HEK293 (cell line): ENCODE measurements around the gene FGB.
A peak's percentile ranks its signal among the peaks of the same experiment; 100 is the strongest.

ENCODE experiments used
- CTCF ChIA-PET: fragments of 350-600 bp; formaldehyde crosslinking; extraction: SDS; loops from one replicate; lab custom pipeline; 2021; ENCODE audit warnings: antibody characterized with exemption; lab: Yijun Ruan, JAX
- POLR2A ChIA-PET: fragments of 300-600 bp; formaldehyde crosslinking; extraction: SDS; loops from one replicate; lab custom pipeline; 2020; ENCODE audit warnings: antibody characterized with exemption, inconsistent platforms; lab: Yijun Ruan, JAX
- H3K27ac ChIP-seq: fragments of 200-500 bp; sonication (Bioruptor generic); 2 replicates; pipeline ENCODE4 v1.5.1; 2014; ENCODE audit warnings: low read depth, low read length, control low read depth, inconsistent platforms; ENCODE audit errors: extremely low read depth
- H3K36me3 ChIP-seq, 2 experiments: fragments of 200-500 bp in 1 of 2; sonication (Bioruptor generic) in 1 of 2; 1 replicate in 1 of 2; 2 replicates in 1 of 2; pipeline ENCODE4 v1.5.1; 2014 to 2017; ENCODE audit warnings: inconsistent platforms in 2 of 2, low read length in 2 of 2; ENCODE audit not compliant: control insufficient read depth in 2 of 2, insufficient read depth in 1 of 2
- H3K4me1 ChIP-seq: fragments of 200-500 bp; sonication (Bioruptor generic); 2 replicates; pipeline ENCODE4 v1.5.1; 2014; ENCODE audit warnings: mild to moderate bottlenecking, low read length, inconsistent platforms; ENCODE audit not compliant: control insufficient read depth, insufficient read depth
- H3K4me3 ChIP-seq: 2 replicates; pipeline ENCODE4 v1.5.1; 2011; ENCODE audit warnings: low read depth, mild to moderate bottlenecking, control low read depth, low read length, moderate library complexity
- H3K9me3 ChIP-seq: fragments of 200-500 bp; sonication (Bioruptor generic); 2 replicates; pipeline ENCODE4 v1.5.1; 2014; ENCODE audit warnings: low read depth, low read length, inconsistent platforms; ENCODE audit not compliant: control insufficient read depth, insufficient read depth
- GLIS2 ChIP-seq: fragments of 450-650 bp; formaldehyde crosslinking; IDR thresholded peaks from 2 replicates; pipeline ENCODE4 v1.5.1; 2016; ENCODE audit warnings: missing biosample characterization, missing genetic modification characterization
- HOXC10 ChIP-seq: sonication (generic); formaldehyde crosslinking; IDR thresholded peaks from 2 replicates; pipeline ENCODE4 v1.8.1; 2023; ENCODE audit warnings: mild to moderate bottlenecking, missing genetic modification reagents
- MZF1 ChIP-seq: fragments of 450-650 bp; formaldehyde crosslinking; IDR thresholded peaks from 2 replicates; pipeline ENCODE4 v1.5.1; 2017; ENCODE audit warnings: missing biosample characterization, missing genetic modification characterization, borderline replicate concordance
- OVOL3 ChIP-seq: fragments of 450-650 bp; formaldehyde crosslinking; IDR thresholded peaks from 2 replicates; pipeline ENCODE4 v1.5.1; 2016; ENCODE audit warnings: missing biosample characterization, missing genetic modification characterization
- SALL2 ChIP-seq: fragments of 450-650 bp; formaldehyde crosslinking; IDR thresholded peaks from 2 replicates; pipeline ENCODE4 v1.5.0; 2017; ENCODE audit warnings: missing biosample characterization, mild to moderate bottlenecking, missing genetic modification characterization, borderline replicate concordance
- SP2 ChIP-seq: fragments of 450-650 bp; formaldehyde crosslinking; IDR thresholded peaks from 2 replicates; pipeline ENCODE4 v1.5.1; 2016; ENCODE audit warnings: missing biosample characterization, missing genetic modification characterization
- SP3 ChIP-seq: fragments of 450-650 bp; formaldehyde crosslinking; IDR thresholded peaks from 2 replicates; pipeline ENCODE4 v1.5.1; 2016; ENCODE audit warnings: missing biosample characterization, missing genetic modification characterization
- ZBTB21 ChIP-seq: fragments of 450-650 bp; formaldehyde crosslinking; IDR thresholded peaks from 2 replicates; pipeline ENCODE4 v1.5.1; 2017; ENCODE audit warnings: missing biosample characterization, missing genetic modification characterization
- ZBTB48 ChIP-seq: fragments of 450-650 bp; formaldehyde crosslinking; IDR thresholded peaks from 2 replicates; pipeline ENCODE4 v1.5.1; 2016; ENCODE audit warnings: missing biosample characterization, missing genetic modification characterization
- ZBTB7A ChIP-seq: fragments of 450-650 bp; formaldehyde crosslinking; IDR thresholded peaks from 2 replicates; pipeline ENCODE4 v1.5.1; 2016; ENCODE audit warnings: low read depth, missing biosample characterization, missing genetic modification characterization
- ZFP41 ChIP-seq: fragments of 450-650 bp; formaldehyde crosslinking; IDR thresholded peaks from 2 replicates; pipeline ENCODE4 v1.5.1; 2016; ENCODE audit warnings: missing biosample characterization, missing genetic modification characterization, borderline replicate concordance
- ZFP69B ChIP-seq: fragments of 450-650 bp; formaldehyde crosslinking; IDR thresholded peaks from 2 replicates; pipeline ENCODE4 v1.5.1; 2016; ENCODE audit warnings: missing biosample characterization, missing genetic modification characterization
- ZNF10 ChIP-seq: fragments of 450-650 bp; formaldehyde crosslinking; IDR thresholded peaks from 2 replicates; pipeline ENCODE4 v1.5.1; 2017; ENCODE audit warnings: missing biosample characterization, missing genetic modification characterization
- ZNF292 ChIP-seq: fragments of 450-650 bp; formaldehyde crosslinking; IDR thresholded peaks from 2 replicates; pipeline ENCODE4 v1.5.1; 2016; ENCODE audit warnings: low read depth, missing biosample characterization, missing genetic modification characterization, borderline replicate concordance
- ZNF341 ChIP-seq: fragments of 450-650 bp; formaldehyde crosslinking; IDR thresholded peaks from 2 replicates; pipeline ENCODE4; 2016; ENCODE audit warnings: low read depth, missing biosample characterization, missing genetic modification characterization
- ZNF350 ChIP-seq: fragments of 450-650 bp; formaldehyde crosslinking; IDR thresholded peaks from 2 replicates; pipeline ENCODE4 v1.5.0; 2017; ENCODE audit warnings: missing biosample characterization, mild to moderate bottlenecking, missing genetic modification characterization
- ZNF426 ChIP-seq: fragments of 450-650 bp; formaldehyde crosslinking; IDR thresholded peaks from 2 replicates; pipeline ENCODE4 v1.5.1; 2017; ENCODE audit warnings: missing biosample characterization, missing genetic modification characterization, mild to moderate bottlenecking, inconsistent platforms, moderate library complexity
- ZNF501 ChIP-seq: fragments of 450-650 bp; formaldehyde crosslinking; IDR thresholded peaks from 2 replicates; pipeline ENCODE4 v1.5.1; 2016; ENCODE audit warnings: missing biosample characterization, missing genetic modification characterization
- ZNF530 ChIP-seq: fragments of 450-650 bp; formaldehyde crosslinking; IDR thresholded peaks from 2 replicates; pipeline ENCODE4 v1.5.1; 2016; ENCODE audit warnings: low read depth, missing biosample characterization, missing genetic modification characterization
- ZNF549 ChIP-seq: fragments of 450-650 bp; IDR thresholded peaks from 2 replicates; pipeline ENCODE4 v1.5.1; 2018; ENCODE audit warnings: missing biosample characterization, missing genetic modification characterization, mild to moderate bottlenecking, inconsistent platforms, moderate library complexity
- ZNF600 ChIP-seq: fragments of 450-650 bp; formaldehyde crosslinking; IDR thresholded peaks from 2 replicates; pipeline ENCODE4 v1.5.1; 2016; ENCODE audit warnings: missing biosample characterization, missing genetic modification characterization
- ZNF623 ChIP-seq: fragments of 450-650 bp; formaldehyde crosslinking; IDR thresholded peaks from 2 replicates; pipeline ENCODE4 v1.5.1; 2016; ENCODE audit warnings: missing biosample characterization, missing genetic modification characterization
- ZNF654 ChIP-seq: fragments of 450-650 bp; formaldehyde crosslinking; IDR thresholded peaks from 2 replicates; pipeline ENCODE4 v1.5.1; 2016; ENCODE audit warnings: low read depth, missing biosample characterization, missing genetic modification characterization
- ZNF670 ChIP-seq: fragments of 450-650 bp; formaldehyde crosslinking; IDR thresholded peaks from 2 replicates; pipeline ENCODE4 v1.5.1; 2016; ENCODE audit warnings: missing biosample characterization, missing genetic modification characterization, low read depth
- ZNF791 ChIP-seq: fragments of 450-650 bp; formaldehyde crosslinking; IDR thresholded peaks from 2 replicates; pipeline ENCODE4 v1.5.1; 2016; ENCODE audit warnings: missing biosample characterization, missing genetic modification characterization
- ZNF792 ChIP-seq: fragments of 450-650 bp; formaldehyde crosslinking; IDR thresholded peaks from 2 replicates; pipeline ENCODE4 v1.5.1; 2016; ENCODE audit warnings: missing biosample characterization, missing genetic modification characterization
- ZSCAN23 ChIP-seq: fragments of 450-650 bp; formaldehyde crosslinking; IDR thresholded peaks from 2 replicates; pipeline ENCODE4 v1.5.1; 2016; ENCODE audit warnings: missing biosample characterization, missing genetic modification characterization
- TF ChIP-seq, protein P1 (sequence below): fragments of 450-650 bp; formaldehyde crosslinking; IDR thresholded peaks from 2 replicates; pipeline ENCODE4 v1.5.1; 2016; ENCODE audit warnings: missing biosample characterization, missing genetic modification characterization
- TF ChIP-seq, protein P2 (sequence below): fragments of 450-650 bp; formaldehyde crosslinking; IDR thresholded peaks from 2 replicates; pipeline ENCODE4 v1.5.1; 2016; ENCODE audit warnings: missing biosample characterization, missing genetic modification characterization

FGB gene

DNA sequence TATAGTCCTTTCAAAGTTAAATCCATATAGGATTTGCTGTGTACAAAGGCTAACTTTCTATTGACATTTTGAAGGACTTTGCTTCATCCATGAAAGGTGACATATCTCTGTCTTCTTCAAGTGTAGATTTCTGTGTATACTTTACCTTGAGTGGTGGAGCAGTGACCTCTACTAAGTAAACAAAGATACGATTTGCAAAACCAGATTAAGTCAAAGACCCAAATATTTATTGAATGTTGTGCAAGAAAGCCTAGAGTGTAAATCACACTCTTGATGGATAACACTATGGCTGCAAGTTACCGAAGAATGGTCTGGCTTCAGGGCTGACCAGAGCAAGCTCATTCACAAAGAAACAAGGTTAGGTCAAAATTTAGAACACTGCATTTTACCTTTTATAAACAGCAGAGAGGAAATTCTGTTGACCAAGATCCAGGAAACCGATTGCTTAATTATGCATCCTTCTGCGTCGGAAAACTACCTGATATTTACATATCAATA is 55.1 kb downstream of the FGB start:
- no peak overlapping the region for H3K27ac ChIP-seq
- no peaks in the 10 kb centered on the region for H3K9me3 ChIP-seq
- ChIA-PET CTCF (interaction anchor here (0.7 to 20.9 kb wide), 6 partner anchors 12 to 114 kb away, joined by 3 to 429 read pairs (median 5); partner anchors contain the start of genes FGB and PLRG1), POLR2A (no interaction called here)
- TF ChIP-seq HOXC10 (CRISPR knock-in tag) (no peak), ZBTB7A (tag by site-specific recombination) (no peak), ZNF501 (tag by site-specific recombination) (no peak), ZNF792 (tag by site-specific recombination) (no peak), ZBTB48 (tag by site-specific recombination) (no peak), ZNF292 (tag by site-specific recombination) (no peak), GLIS2 (no peak), SP2 (tag by site-specific recombination) (no peak), ZNF341 (no peak), ZNF791 (tag by site-specific recombination) (no peak), ZNF600 (no peak), ZNF426 (no peak), OVOL3 (tag by site-specific recombination) (no peak), ZFP41 (no peak), ZNF670 (tag by site-specific recombination) (no peak)
- TF ChIP-seq, protein P1, sequence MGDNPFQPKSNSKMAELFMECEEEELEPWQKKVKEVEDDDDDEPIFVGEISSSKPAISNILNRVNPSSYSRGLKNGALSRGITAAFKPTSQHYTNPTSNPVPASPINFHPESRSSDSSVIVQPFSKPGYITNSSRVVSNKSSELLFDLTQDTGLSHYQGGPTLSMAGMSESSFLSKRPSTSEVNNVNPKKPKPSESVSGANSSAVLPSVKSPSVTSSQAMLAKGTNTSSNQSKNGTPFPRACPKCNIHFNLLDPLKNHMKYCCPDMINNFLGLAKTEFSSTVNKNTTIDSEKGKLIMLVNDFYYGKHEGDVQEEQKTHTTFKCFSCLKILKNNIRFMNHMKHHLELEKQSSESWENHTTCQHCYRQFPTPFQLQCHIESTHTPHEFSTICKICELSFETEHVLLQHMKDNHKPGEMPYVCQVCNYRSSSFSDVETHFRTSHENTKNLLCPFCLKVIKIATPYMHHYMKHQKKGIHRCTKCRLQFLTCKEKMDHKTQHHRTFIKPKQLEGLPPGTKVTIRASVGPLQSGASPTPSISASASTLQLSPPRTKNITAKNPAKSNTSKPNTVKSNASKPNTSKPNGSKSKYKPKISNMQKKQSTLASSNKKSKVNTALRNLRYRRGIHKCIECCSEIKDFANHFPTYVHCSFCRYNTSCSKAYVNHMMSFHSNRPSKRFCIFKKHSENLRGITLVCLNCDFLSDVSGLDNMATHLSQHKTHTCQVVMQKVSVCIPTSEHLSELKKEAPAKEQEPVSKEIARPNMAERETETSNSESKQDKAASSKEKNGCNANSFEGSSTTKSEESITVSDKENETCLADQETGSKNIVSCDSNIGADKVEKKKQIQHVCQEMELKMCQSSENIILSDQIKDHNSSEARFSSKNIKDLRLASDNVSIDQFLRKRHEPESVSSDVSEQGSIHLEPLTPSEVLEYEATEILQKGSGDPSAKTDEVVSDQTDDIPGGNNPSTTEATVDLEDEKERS (tag by site-specific recombination): no peak
- TF ChIP-seq, all 188 proteins: peak for 0
- no peak overlapping the region for H3K4me3 ChIP-seq
- H3K4me1 ChIP-seq: no peaks in the 10 kb centered on the region
- H3K36me3 ChIP-seq: no peaks in the 10 kb centered on the region

DNA sequence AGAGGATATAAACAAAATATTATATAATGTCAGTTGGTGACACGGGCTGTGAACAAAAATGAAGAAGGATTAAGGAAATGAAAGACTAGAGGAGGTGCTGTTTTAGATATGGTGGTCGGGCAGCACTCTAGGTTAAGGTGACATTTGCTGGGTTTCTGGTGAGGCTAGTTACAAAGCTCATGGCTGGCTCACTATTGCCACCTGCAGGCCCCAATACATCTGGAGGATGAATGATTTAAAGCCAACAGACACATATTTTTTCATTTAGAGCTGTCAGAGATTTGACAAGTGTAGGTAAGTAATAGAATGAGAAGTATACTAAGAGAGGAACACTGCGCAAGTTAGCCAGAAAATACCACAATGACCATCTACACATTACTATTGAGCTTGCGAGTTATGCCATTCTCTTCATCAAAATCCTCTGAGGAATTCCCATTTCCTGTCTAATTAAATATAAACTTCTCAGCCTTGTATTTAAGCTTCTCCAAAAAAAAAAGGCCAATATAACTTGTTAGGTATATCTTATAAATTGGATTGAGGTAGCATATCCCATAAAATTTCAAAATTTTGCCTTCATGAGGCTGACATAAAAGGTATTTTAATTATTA is 56.0 kb downstream of the FGB start:
- no peak for TF ChIP-seq ZNF791 (tag by site-specific recombination)
- no peak for TF ChIP-seq ZSCAN23
- TF ChIP-seq ZNF654 (tag by site-specific recombination): peak; percentile 51
- TF ChIP-seq ZNF549 (tag by site-specific recombination): no peak
- TF ChIP-seq, all 188 proteins: peak for 1
- Histone ChIP-seq H3K9me3 (no peaks in the 10 kb centered on the region), H3K4me3 (no peak overlapping the region), H3K4me1 (no peaks in the 10 kb centered on the region), H3K27ac (no peak overlapping the region), H3K36me3 (no peaks in the 10 kb centered on the region)
- POLR2A ChIA-PET: interaction anchor here (0.9 to 1.0 kb wide), 2 partner anchors 60 to 69 kb away, joined by 3 read pairs; partner anchors contain the start of gene PLRG1
- CTCF ChIA-PET: interaction anchor here (0.7 to 20.9 kb wide), 17 partner anchors 9 to 832 kb away, joined by 3 to 429 read pairs (median 3); partner anchors contain the start of genes FGB and PLRG1

DNA sequence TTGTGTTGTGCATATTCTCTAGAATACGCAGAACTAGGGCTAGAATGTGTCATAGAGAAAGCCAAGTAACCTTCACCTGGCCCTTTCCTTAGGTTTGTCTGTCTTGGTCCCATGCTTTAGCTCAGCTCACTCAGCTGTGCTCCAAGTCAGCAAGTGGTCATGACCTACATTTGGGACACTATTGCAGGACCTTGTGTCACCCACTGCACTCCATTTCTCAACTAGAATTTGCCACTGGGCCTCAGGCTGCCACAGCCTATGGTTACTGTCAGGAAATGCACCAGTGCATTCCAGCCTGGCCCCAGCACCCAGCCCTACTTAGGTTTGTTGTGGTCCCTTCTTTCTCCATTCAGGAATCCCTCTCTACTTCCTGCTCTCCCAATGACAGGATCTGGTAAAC is 57.3 kb downstream of the FGB start:
- Histone ChIP-seq H3K27ac (no peak overlapping the region), H3K4me1 (no peaks in the 10 kb centered on the region), H3K36me3 (no peaks in the 10 kb centered on the region), H3K4me3 (no peak overlapping the region), H3K9me3 (no peaks in the 10 kb centered on the region)
- CTCF ChIA-PET: interaction anchor here (0.7 to 20.9 kb wide), 8 partner anchors 9 to 160 kb away, joined by 3 to 429 read pairs (median 4); partner anchors contain the start of genes FGB and PLRG1
- POLR2A ChIA-PET: no interaction called here
- no peak for TF ChIP-seq ZNF10 (tag by site-specific recombination)
- no peak for TF ChIP-seq ZBTB21 (tag by site-specific recombination)
- no peak for TF ChIP-seq SALL2
- no peak for TF ChIP-seq ZFP69B (tag by site-specific recombination)
- no peak for TF ChIP-seq MZF1 (tag by site-specific recombination)
- no peak for TF ChIP-seq SP3 (tag by site-specific recombination)
- TF ChIP-seq ZNF350: no peak
- TF ChIP-seq, protein P2, sequence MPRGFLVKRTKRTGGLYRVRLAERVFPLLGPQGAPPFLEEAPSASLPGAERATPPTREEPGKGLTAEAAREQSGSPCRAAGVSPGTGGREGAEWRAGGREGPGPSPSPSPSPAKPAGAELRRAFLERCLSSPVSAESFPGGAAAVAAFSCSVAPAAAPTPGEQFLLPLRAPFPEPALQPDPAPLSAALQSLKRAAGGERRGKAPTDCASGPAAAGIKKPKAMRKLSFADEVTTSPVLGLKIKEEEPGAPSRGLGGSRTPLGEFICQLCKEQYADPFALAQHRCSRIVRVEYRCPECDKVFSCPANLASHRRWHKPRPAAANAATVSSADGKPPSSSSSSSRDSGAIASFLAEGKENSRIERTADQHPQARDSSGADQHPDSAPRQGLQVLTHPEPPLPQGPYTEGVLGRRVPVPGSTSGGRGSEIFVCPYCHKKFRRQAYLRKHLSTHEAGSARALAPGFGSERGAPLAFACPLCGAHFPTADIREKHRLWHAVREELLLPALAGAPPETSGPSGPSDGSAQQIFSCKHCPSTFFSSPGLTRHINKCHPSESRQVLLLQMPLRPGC: no peak
- no peak for TF ChIP-seq ZNF623 (tag by site-specific recombination)
- no peak for TF ChIP-seq ZNF530 (tag by site-specific recombination)
- no peak for TF ChIP-seq ZNF654 (tag by site-specific recombination)
